Keratinocyte (primary cell): ENCODE data around the gene ZNF729. TPM values are rescaled to one million over a fixed set of nuclear protein-coding genes. Genes with fewer than 3 reads are reported as not detected.

Experiments used
- DNase-seq: peaks from one replicate; pipeline ENCODE4 v3.0.0-alpha.2; 2011; ENCODE audit warnings: low read depth, missing footprints, low spot score
- FAIRE-seq: peaks from 2 replicates; lab custom pipeline; 2011; peaks lifted over from hg19 to GRCh38; lab: Jason Lieb, UNC
- H2AFZ ChIP-seq: 2 replicates; pipeline ENCODE4 v1.6.0; 2012; ENCODE audit warnings: low read length, control low read depth, inconsistent platforms; ENCODE audit not compliant: control insufficient read depth
- H3K27ac ChIP-seq: 2 replicates; pipeline ENCODE4 v1.5.1; 2011; ENCODE audit warnings: low read length; ENCODE audit not compliant: control insufficient read depth, insufficient read depth
- H3K27me3 ChIP-seq: 3 replicates; pipeline ENCODE4 v1.6.0; 2011; ENCODE audit warnings: low read length; ENCODE audit not compliant: control insufficient read depth, insufficient read depth; ENCODE audit errors: extremely low read depth
- H3K36me3 ChIP-seq, 2 experiments: 2 replicates in 1 of 2; 3 replicates in 1 of 2; pipeline ENCODE4 v1.5.1; 2011; ENCODE audit warnings: low read length in 2 of 2, mild to moderate bottlenecking in 1 of 2; ENCODE audit not compliant: control insufficient read depth in 2 of 2, insufficient read depth in 2 of 2; ENCODE audit errors: extremely low read depth in 1 of 2
- H3K4me1 ChIP-seq: 3 replicates; pipeline ENCODE4 v1.5.1; 2011; ENCODE audit warnings: low read length; ENCODE audit not compliant: control insufficient read depth, insufficient read depth; ENCODE audit errors: extremely low read depth
- H3K4me2 ChIP-seq: 3 replicates; pipeline ENCODE4 v1.6.0; 2011; ENCODE audit warnings: low read depth, low read length; ENCODE audit not compliant: control insufficient read depth, insufficient read depth; ENCODE audit errors: extremely low read depth
- H3K4me3 ChIP-seq, 3 experiments: fragments of 200-600 bp in 1 of 3; sonication (generic) in 1 of 3; 2 replicates in 2 of 3; 3 replicates in 1 of 3; pipeline ENCODE4 v1.5.1; 2011 to 2016; ENCODE audit warnings: low read length in 3 of 3, mild to moderate bottlenecking in 3 of 3, control low read depth in 2 of 3, inconsistent platforms in 1 of 3, low read depth in 1 of 3, mixed read lengths in 1 of 3, mixed run types in 1 of 3, moderate library complexity in 1 of 3; ENCODE audit not compliant: control insufficient read depth in 2 of 3, insufficient read depth in 2 of 3; ENCODE audit errors: extremely low read depth in 1 of 3
- H3K79me2 ChIP-seq: 2 replicates; pipeline ENCODE4 v1.6.0; 2012; ENCODE audit warnings: low read length; ENCODE audit not compliant: control insufficient read depth, insufficient read depth
- H3K9ac ChIP-seq: 3 replicates; pipeline ENCODE4 v1.6.0; 2011; ENCODE audit warnings: low read length; ENCODE audit not compliant: control insufficient read depth, insufficient read depth; ENCODE audit errors: extremely low read depth
- H3K9me1 ChIP-seq: 3 replicates; pipeline ENCODE4 v1.6.0; 2011; ENCODE audit warnings: low read length; ENCODE audit not compliant: control insufficient read depth, insufficient read depth; ENCODE audit errors: extremely low read depth
- H3K9me3 ChIP-seq: 2 replicates; pipeline ENCODE4 v1.5.1; 2012; ENCODE audit warnings: low read depth, low read length; ENCODE audit not compliant: control insufficient read depth
- H4K20me1 ChIP-seq: 3 replicates; pipeline ENCODE4 v1.6.0; 2011; ENCODE audit warnings: low read length; ENCODE audit not compliant: control insufficient read depth, insufficient read depth; ENCODE audit errors: extremely low read depth
- EZH2 ChIP-seq: IDR thresholded peaks from one replicate; pipeline ENCODE4 v1.6.1; 2012; ENCODE audit warnings: inconsistent platforms, mild to moderate bottlenecking, low read length, moderate library complexity
- dilution Hi-C: fragments of 300-500 bp; cut with MboI; formaldehyde crosslinking; loops from one replicate; pipeline ENCODE4 v1.7.0; 2020; ENCODE audit warnings: low sequenced_read_pairs; ENCODE audit not compliant: extremely low pct_ligation_motif_present
- polyA minus RNA-seq, 3 experiments: library from RNA; depleted of rRNA, polyadenylated mRNA; stranded (reverse); fragments of >200 nt; gene quantifications; 1 replicate in 1 of 3; 2 replicates in 1 of 3; 3 replicates in 1 of 3; pipeline ENCODE4 v1.2.3, GENCODE V29; 2011
- polyA plus RNA-seq, 5 experiments: library from polyadenylated mRNA; depleted of rRNA in 3 of 5; stranded (reverse) in 3 of 5; stranded (forward) in 1 of 5; unstranded in 1 of 5; fragments of >200 nt; gene quantifications; 1 replicate in 1 of 5; 2 replicates in 3 of 5; 3 replicates in 1 of 5; pipeline versions ENCODE4 v1.2.1 to v1.2.3, GENCODE V29; 2011 to 2012; ENCODE audit warnings: missing spikeins in 2 of 5, low read depth in 1 of 5, low replicate concordance in 1 of 5
- TF ChIP-seq, protein P1 (sequence below), 3 experiments: IDR thresholded peaks in 1 of 3; conservative IDR thresholded peaks in 1 of 3; optimal IDR thresholded peaks in 1 of 3; 2 replicates in 2 of 3; 3 replicates in 1 of 3; pipeline versions ENCODE3 to v1.5.1; 2011; ENCODE audit warnings: low read length in 3 of 3, mild to moderate bottlenecking in 3 of 3, moderate library complexity in 2 of 3, control low read depth in 1 of 3, inconsistent platforms in 1 of 3; ENCODE audit not compliant: insufficient read depth in 2 of 3; ENCODE audit errors: extremely low read depth in 1 of 3

ZNF729 gene
- not detected in 3 replicates for polyA plus RNA-seq
- not detected for polyA plus RNA-seq (2011; ENCODE audit: low read depth)
- polyA plus RNA-seq (2011; cell fraction: cytosol; rRNA removed), result not detected in 2 replicates
- not detected in 2 replicates for polyA plus RNA-seq (2011; cell fraction: nucleus; rRNA removed)
- polyA plus RNA-seq (2012; ENCODE audit: low replicate concordance), result not detected in 2 replicates
- not detected in 3 replicates for polyA minus RNA-seq
- polyA minus RNA-seq (2011; cell fraction: cytosol; rRNA and poly(A)+ RNA removed), result not detected
- not detected in 2 replicates for polyA minus RNA-seq (2011; cell fraction: nucleus; rRNA and poly(A)+ RNA removed)

DNA sequence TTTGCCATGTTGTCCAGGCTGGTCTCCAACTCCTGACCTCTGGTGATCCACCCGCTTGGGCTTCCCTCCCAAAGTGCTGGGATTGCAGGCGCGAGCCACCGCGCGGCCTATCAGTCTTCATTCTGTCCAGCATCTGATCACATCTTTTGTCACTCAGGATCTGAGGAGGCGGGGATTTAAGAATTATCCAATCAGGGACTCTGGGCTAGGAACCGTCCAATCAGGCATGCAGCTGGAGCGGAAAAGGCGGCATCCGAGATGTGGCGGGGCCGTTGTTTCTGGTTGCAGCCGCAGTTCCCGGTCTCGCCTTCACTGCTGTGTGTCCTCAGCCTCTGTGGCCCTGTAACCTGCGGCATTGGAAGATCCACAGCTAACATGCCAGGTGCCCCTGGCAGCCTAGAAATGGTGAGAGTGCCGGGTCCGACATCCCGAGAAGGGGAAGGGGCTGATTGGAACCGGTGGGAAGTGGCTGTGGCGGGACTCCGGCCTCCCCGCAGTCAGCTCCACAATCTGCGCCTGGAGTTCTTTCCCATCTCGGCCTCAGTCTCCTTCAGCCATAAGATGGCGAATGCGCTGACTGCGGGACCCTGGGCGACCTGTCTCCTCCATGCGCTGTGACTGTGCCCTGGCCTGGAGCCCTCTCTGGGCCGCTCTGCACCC, at the start of gene ZNF729:
Gene ZNF729, plus strand, starts transcription at position 291 of the 660 bp plus-strand sequence. Its CDS starts 85 bp downstream, at position 376.
- DNase-seq (no peak), FAIRE-seq (no peak)
- Histone ChIP-seq H3K79me2 (no peaks in the 10 kb centered on the region), H3K27ac (no peak within 1 kb of the TSS), H4K20me1 (no peaks in the 10 kb centered on the region), H3K27me3 (no peaks in the 10 kb centered on the region), H3K36me3 (no peaks in the 10 kb centered on the region), H3K9ac (no peak within 1 kb of the TSS), H3K9me3 (peaks cover 4% of the 10 kb centered on the region), H2AFZ (no peak within 1 kb of the TSS), H3K4me1 (no peaks in the 10 kb centered on the region), H3K4me2 (no peak within 1 kb of the TSS), H3K9me1 (no peaks in the 10 kb centered on the region), H3K4me3 (no peak within 1 kb of the TSS)
- dilution Hi-C loops, result no loop called here
- TF ChIP-seq, protein P1, sequence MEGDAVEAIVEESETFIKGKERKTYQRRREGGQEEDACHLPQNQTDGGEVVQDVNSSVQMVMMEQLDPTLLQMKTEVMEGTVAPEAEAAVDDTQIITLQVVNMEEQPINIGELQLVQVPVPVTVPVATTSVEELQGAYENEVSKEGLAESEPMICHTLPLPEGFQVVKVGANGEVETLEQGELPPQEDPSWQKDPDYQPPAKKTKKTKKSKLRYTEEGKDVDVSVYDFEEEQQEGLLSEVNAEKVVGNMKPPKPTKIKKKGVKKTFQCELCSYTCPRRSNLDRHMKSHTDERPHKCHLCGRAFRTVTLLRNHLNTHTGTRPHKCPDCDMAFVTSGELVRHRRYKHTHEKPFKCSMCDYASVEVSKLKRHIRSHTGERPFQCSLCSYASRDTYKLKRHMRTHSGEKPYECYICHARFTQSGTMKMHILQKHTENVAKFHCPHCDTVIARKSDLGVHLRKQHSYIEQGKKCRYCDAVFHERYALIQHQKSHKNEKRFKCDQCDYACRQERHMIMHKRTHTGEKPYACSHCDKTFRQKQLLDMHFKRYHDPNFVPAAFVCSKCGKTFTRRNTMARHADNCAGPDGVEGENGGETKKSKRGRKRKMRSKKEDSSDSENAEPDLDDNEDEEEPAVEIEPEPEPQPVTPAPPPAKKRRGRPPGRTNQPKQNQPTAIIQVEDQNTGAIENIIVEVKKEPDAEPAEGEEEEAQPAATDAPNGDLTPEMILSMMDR (optimal IDR thresholded peaks at IDR 0.05 in 1 of 3, IDR thresholded peaks at IDR 0.05 in 1 of 3, conservative IDR thresholded peaks at IDR 0.05 in 1 of 3; ENCODE audit: extremely low read depth in 1 of 3, insufficient read depth in 2 of 3, low read length in 3 of 3), result no peak
- no peak for TF ChIP-seq EZH2

DNA sequence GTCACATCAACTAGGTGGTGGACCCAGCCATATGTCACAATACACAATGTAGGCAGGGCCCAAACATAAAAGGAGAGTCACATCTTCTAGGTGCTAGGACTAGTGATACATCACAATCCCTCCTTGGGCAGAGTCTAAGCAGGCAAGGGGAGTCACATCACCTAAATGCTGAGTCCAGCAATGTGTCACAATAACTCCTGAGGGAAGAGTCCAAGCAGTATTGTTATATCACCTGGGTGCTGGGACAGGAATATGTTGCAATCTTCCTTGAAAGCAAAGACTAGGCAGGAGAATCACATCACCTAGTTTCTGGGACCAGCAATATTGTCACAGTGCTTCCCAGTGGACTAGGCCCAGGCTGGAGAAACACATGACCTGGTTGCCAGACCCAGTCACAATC, 29.4 kb upstream of the ZNF729 start:
- FAIRE-seq (no peak), DNase-seq (no peak)
- no peak overlapping the region for H3K27ac ChIP-seq
- peaks cover 10% of the 10 kb centered on the region for H3K9me3 ChIP-seq
- no peaks in the 10 kb centered on the region for H3K4me1 ChIP-seq
- no peaks in the 10 kb centered on the region for H3K36me3 ChIP-seq
- H3K79me2 ChIP-seq, result no peaks in the 10 kb centered on the region
- no peak overlapping the region for H3K9ac ChIP-seq
- TF ChIP-seq, protein P1 (optimal IDR thresholded peaks at IDR 0.05 in 1 of 3, IDR thresholded peaks at IDR 0.05 in 1 of 3, conservative IDR thresholded peaks at IDR 0.05 in 1 of 3; ENCODE audit: extremely low read depth in 1 of 3, insufficient read depth in 2 of 3, low read length in 3 of 3), result no peak
- H3K27me3 ChIP-seq, result no peaks in the 10 kb centered on the region
- no peaks in the 10 kb centered on the region for H3K9me1 ChIP-seq
- H3K4me3 ChIP-seq, result no peak overlapping the region
- H2AFZ ChIP-seq, result no peak overlapping the region
- no peak overlapping the region for H3K4me2 ChIP-seq
- H4K20me1 ChIP-seq, result no peaks in the 10 kb centered on the region
- dilution Hi-C loops, result no loop called here
